ENCODE measurements around the gene PPCS.

The PPCS gene

DNA sequence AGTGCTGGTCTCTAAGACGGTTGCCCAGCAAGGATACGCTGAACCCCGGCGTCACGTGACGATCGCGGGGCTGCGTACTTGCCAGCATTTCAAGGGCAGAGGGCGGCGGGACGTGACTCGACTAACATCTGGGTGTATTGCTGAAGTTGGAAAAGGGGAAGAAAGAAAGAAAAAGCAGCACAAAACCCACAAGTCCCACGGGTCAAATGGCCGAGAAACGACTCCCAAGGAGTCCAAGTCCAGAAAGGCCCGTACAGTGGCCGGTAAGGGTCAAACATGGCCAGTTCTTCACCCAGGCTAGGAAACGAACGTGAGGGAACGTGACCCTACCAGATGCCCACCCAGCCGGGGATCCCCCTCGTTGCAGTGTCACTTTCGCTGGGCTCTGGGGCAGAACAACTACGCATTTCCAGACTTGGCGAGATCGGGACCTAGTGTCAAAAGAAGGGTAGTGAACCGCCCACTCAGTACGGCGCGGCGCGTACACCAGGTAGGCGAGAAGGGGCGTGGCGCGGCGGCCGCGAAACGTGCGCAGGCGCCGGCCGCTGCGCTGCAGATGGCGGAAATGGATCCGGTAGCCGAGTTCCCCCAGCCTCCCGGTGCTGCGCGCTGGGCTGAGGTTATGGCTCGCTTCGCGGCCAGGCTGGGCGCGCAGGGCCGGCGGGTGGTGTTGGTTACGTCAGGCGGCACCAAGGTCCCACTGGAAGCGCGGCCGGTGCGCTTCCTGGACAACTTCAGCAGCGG, at the start of gene PPCS, which contains the start of gene ZMYND12:
Gene PPCS (plus strand): TSS at position 534 of the 744 bp plus-strand sequence. CDS start 23 bp downstream, at position 557.
Gene ZMYND12 (minus strand): TSS at position 13 of the 744 bp plus-strand sequence. CDS start 25 bp downstream, outside the sequence.
- H3K4me3 ChIP-seq (ENCODE audit: low read depth in 1 of 2, low read length in 2 of 2): peak within 1 kb of the TSS; percentile 88 to 91
- peak within 1 kb of the TSS; percentile 68 to 99 for H3K9ac ChIP-seq (ENCODE audit: low read depth in 1 of 2, low read length in 2 of 2)
- H3K36me3 ChIP-seq (ENCODE audit: control insufficient read depth in 1 of 2, insufficient read depth in 2 of 2, low read length in 2 of 2): peaks cover 6 to 17% of the 10 kb centered on the region in 2 donors
- peaks cover 18 to 20% of the 10 kb centered on the region in 2 donors for H3K4me1 ChIP-seq (ENCODE audit: control insufficient read depth in 1 of 2, insufficient read depth in 2 of 2, low read length in 2 of 2)
- peak within 1 kb of the TSS; percentile 80 for H3K27ac ChIP-seq (ENCODE audit: low read depth, low read length)
- H3K27me3 ChIP-seq (ENCODE audit: control insufficient read depth in 1 of 2, insufficient read depth in 2 of 2, low read length in 2 of 2): no peaks in the 10 kb centered on the region
- no peaks in the 10 kb centered on the region for H3K9me3 ChIP-seq (ENCODE audit: control insufficient read depth in 1 of 2, low read length in 2 of 2)

DNA sequence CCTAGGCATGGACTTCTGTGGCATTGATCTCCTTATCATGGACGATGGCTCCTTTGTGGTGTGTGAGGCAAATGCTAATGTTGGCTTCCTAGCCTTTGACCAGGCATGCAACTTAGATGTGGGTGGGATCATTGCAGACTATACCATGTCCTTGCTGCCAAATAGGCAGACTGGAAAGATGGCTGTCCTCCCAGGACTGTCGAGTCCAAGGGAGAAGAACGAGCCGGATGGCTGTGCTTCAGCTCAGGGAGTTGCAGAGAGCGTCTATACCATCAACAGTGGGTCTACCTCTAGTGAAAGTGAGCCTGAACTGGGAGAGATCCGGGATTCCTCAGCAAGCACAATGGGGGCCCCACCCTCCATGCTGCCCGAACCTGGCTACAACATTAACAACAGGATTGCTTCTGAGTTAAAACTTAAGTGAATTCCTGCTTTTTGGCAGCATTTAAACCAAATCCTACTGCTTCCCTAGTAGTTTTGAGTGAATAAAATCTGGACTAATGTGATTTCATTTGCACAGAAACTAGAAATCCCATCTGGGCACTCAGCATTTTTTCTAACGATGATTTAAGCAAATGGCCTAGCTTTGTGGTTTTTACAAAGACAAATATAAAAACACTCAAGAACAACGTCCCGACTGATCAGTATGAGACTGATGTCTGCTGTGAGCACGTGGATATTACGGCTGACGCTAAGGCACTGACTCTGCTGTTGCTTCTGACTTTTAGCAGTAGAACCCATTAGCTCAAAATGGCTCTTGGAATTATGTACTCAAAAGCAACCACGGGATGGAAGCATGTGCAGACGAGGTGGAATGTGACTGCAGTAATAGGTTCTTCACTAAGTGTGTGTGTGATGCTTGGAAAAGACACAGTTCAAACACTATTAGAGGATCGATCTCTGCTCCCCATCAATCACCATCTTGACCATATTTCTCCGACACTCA, 41.5 kb upstream of the PPCS start:
- H3K27me3 ChIP-seq (ENCODE audit: control insufficient read depth in 1 of 2, insufficient read depth in 2 of 2, low read length in 2 of 2): no peaks in the 10 kb centered on the region
- H3K27ac ChIP-seq (ENCODE audit: low read depth, low read length): no peak overlapping the region
- H3K36me3 ChIP-seq (ENCODE audit: control insufficient read depth in 1 of 2, insufficient read depth in 2 of 2, low read length in 2 of 2): no peaks in the 10 kb centered on the region
- H3K4me1 ChIP-seq (ENCODE audit: control insufficient read depth in 1 of 2, insufficient read depth in 2 of 2, low read length in 2 of 2): no peaks in the 10 kb centered on the region
- no peaks in the 10 kb centered on the region for H3K9me3 ChIP-seq (ENCODE audit: control insufficient read depth in 1 of 2, low read length in 2 of 2)
- no peak overlapping the region for H3K4me3 ChIP-seq (ENCODE audit: low read depth in 1 of 2, low read length in 2 of 2)
- H3K9ac ChIP-seq (ENCODE audit: low read depth in 1 of 2, low read length in 2 of 2): no peak overlapping the region

DNA sequence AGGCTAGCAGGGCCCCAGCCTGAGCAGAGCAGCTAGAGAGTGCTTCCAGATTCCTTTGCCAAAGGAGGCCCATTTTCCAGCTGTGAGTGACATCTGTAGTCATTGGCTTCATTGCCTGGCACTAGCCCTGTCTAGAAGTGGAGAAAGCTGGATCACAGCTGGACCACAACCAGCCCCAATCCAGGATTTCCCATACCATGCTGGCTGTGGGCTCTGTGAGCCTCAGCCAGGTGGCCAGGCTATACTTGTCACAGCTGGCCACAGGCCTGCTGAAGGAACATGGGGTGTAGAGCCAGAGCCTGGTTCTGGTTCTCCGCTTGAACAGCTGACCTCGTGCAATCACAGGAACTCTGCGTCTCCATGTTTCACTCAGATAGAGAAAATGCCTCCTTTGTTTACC, 39.2 kb upstream of the PPCS start:
- Histone ChIP-seq H3K9ac (ENCODE audit: low read depth in 1 of 2, low read length in 2 of 2) (no peak overlapping the region), H3K9me3 (ENCODE audit: control insufficient read depth in 1 of 2, low read length in 2 of 2) (no peaks in the 10 kb centered on the region), H3K27ac (ENCODE audit: low read depth, low read length) (no peak overlapping the region), H3K36me3 (ENCODE audit: control insufficient read depth in 1 of 2, insufficient read depth in 2 of 2, low read length in 2 of 2) (no peaks in the 10 kb centered on the region), H3K4me3 (ENCODE audit: low read depth in 1 of 2, low read length in 2 of 2) (no peak overlapping the region), H3K4me1 (ENCODE audit: control insufficient read depth in 1 of 2, insufficient read depth in 2 of 2, low read length in 2 of 2) (peaks cover 0 to 12% of the 10 kb centered on the region in 2 donors), H3K27me3 (ENCODE audit: control insufficient read depth in 1 of 2, insufficient read depth in 2 of 2, low read length in 2 of 2) (no peaks in the 10 kb centered on the region)

DNA sequence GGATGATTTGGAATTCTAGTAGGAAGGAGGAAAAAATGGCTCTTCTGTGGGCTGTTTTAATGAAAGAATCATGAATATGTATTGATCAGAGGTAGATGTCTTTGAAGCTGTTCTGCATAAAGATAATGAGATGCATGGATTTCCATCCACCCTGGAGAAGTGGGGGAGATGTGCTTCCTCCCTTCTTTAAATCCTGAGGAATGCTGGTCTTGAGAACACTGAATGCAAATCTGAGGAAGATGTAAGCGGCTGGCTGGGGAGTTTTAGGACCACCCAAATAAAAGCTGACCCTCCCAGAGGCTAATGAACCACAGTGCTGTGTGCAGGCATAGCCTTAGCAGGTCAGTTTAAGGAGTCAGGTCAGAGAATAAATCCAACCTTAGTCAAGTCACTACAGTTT, 37.8 kb upstream of the PPCS start:
- Histone ChIP-seq H3K4me3 (ENCODE audit: low read depth in 1 of 2, low read length in 2 of 2) (no peak overlapping the region), H3K36me3 (ENCODE audit: control insufficient read depth in 1 of 2, insufficient read depth in 2 of 2, low read length in 2 of 2) (no peaks in the 10 kb centered on the region)

DNA sequence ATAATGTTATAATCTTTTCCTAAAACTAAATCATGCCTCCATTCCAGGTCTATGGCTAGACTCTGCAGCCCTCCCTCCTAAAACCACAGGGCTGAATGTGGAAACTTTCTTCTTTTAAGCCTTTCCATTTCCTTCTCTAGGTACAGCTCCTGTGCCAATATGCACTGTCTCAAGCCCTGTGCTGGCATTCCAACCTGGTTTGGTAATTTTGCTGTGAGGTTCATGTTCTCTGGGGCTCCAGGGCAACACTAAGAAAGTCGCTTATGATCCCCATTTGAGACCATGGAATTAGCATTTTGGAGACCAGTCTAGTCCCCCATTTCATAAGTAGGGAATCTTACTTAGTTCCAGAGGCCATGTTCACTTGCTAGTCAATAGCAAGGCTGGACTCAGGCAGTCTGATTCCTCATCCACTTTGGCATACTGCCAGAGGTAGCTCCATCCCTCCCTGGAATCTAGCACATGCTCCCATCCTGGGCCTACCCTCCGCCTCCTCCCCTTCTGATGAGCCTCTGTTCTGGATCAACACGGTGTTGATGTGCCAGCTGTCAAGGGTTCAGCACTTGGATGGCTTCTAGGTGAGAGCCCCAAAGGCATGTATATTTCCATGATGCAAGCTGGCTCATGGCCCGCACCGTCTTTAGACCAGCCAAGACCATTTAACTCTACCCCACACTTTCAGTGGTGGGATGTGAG, 37.1 kb upstream of the PPCS start:
- no peak overlapping the region for H3K27ac ChIP-seq (ENCODE audit: low read depth, low read length)
- no peaks in the 10 kb centered on the region for H3K27me3 ChIP-seq (ENCODE audit: control insufficient read depth in 1 of 2, insufficient read depth in 2 of 2, low read length in 2 of 2)
- no peak overlapping the region for H3K9ac ChIP-seq (ENCODE audit: low read depth in 1 of 2, low read length in 2 of 2)
- H3K4me1 ChIP-seq (ENCODE audit: control insufficient read depth in 1 of 2, insufficient read depth in 2 of 2, low read length in 2 of 2): peaks cover 0 to 12% of the 10 kb centered on the region in 2 donors
- no peaks in the 10 kb centered on the region for H3K9me3 ChIP-seq (ENCODE audit: control insufficient read depth in 1 of 2, low read length in 2 of 2)
- no peak overlapping the region for H3K4me3 ChIP-seq (ENCODE audit: low read depth in 1 of 2, low read length in 2 of 2)
- H3K36me3 ChIP-seq (ENCODE audit: control insufficient read depth in 1 of 2, insufficient read depth in 2 of 2, low read length in 2 of 2): no peaks in the 10 kb centered on the region

More for the DNA sequence above, 37.8 kb upstream of the PPCS start:
- H3K4me1 ChIP-seq (ENCODE audit: control insufficient read depth in 1 of 2, insufficient read depth in 2 of 2, low read length in 2 of 2): peaks cover 0 to 12% of the 10 kb centered on the region in 2 donors
- H3K27me3 ChIP-seq (ENCODE audit: control insufficient read depth in 1 of 2, insufficient read depth in 2 of 2, low read length in 2 of 2): no peaks in the 10 kb centered on the region
- H3K27ac ChIP-seq (ENCODE audit: low read depth, low read length): no peak overlapping the region
- H3K9ac ChIP-seq (ENCODE audit: low read depth in 1 of 2, low read length in 2 of 2): no peak overlapping the region
- no peaks in the 10 kb centered on the region for H3K9me3 ChIP-seq (ENCODE audit: control insufficient read depth in 1 of 2, low read length in 2 of 2)

DNA sequence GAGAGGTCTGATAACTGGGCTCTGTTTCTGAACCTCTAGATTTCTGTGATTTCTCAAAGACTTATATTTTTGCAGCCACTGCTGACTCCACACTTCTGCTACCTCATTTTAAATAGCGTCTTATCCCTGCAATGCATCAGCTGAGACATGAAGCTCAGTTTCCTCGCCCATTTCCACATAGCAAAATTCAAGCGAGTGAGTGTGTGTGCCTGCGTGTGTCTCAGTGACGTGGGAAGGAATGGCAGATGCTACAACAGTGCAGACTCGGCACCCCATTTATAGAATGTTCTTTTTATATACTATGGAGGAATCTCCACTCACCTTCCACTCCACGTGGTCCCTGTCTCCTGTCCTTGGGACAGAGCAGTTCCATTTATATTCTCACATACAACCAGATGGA, 36.2 kb upstream of the PPCS start:
- Histone ChIP-seq H3K9me3 (ENCODE audit: control insufficient read depth in 1 of 2, low read length in 2 of 2) (no peaks in the 10 kb centered on the region), H3K4me1 (ENCODE audit: control insufficient read depth in 1 of 2, insufficient read depth in 2 of 2, low read length in 2 of 2) (peaks cover 0 to 12% of the 10 kb centered on the region in 2 donors), H3K36me3 (ENCODE audit: control insufficient read depth in 1 of 2, insufficient read depth in 2 of 2, low read length in 2 of 2) (no peaks in the 10 kb centered on the region), H3K4me3 (ENCODE audit: low read depth in 1 of 2, low read length in 2 of 2) (no peak overlapping the region), H3K27me3 (ENCODE audit: control insufficient read depth in 1 of 2, insufficient read depth in 2 of 2, low read length in 2 of 2) (no peaks in the 10 kb centered on the region), H3K27ac (ENCODE audit: low read depth, low read length) (no peak overlapping the region), H3K9ac (ENCODE audit: low read depth in 1 of 2, low read length in 2 of 2) (no peak overlapping the region)

DNA sequence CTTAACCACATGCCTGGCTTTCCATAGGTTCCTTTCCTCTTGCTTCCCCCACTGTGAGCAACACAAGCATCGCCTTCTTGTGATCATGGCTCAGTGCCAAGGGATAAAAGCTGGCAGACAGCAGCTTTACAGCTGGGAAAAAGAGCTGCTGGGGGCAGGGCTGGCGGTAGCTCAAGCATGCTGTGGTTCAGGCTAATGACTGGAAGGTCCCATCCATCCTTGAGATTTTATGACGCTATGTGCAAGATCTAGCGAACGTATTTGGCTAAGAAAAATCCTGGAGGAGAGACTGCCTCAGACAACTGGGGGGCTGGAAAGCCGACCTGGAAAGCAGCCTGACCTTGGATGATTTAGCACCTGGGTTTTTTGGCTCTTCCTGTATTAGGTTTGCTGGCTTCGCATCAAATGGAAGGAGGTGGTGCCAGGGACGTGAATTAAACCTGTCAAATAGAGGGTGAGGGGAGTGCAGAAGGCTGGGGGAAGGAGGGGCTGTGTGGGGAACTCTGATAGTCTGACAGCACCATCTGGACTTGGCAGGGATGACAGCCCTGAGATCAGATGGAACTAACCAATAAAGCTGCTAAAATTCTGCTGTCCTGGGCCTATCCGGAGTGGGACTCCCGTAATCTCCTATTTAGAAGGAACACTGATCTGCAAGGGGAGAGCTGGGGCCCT, 35.3 kb upstream of the PPCS start:
- Histone ChIP-seq H3K27me3 (ENCODE audit: control insufficient read depth in 1 of 2, insufficient read depth in 2 of 2, low read length in 2 of 2) (no peaks in the 10 kb centered on the region), H3K4me1 (ENCODE audit: control insufficient read depth in 1 of 2, insufficient read depth in 2 of 2, low read length in 2 of 2) (peaks cover 0 to 12% of the 10 kb centered on the region in 2 donors), H3K27ac (ENCODE audit: low read depth, low read length) (no peak overlapping the region), H3K9ac (ENCODE audit: low read depth in 1 of 2, low read length in 2 of 2) (no peak overlapping the region), H3K36me3 (ENCODE audit: control insufficient read depth in 1 of 2, insufficient read depth in 2 of 2, low read length in 2 of 2) (no peaks in the 10 kb centered on the region), H3K4me3 (ENCODE audit: low read depth in 1 of 2, low read length in 2 of 2) (no peak overlapping the region), H3K9me3 (ENCODE audit: control insufficient read depth in 1 of 2, low read length in 2 of 2) (no peaks in the 10 kb centered on the region)

DNA sequence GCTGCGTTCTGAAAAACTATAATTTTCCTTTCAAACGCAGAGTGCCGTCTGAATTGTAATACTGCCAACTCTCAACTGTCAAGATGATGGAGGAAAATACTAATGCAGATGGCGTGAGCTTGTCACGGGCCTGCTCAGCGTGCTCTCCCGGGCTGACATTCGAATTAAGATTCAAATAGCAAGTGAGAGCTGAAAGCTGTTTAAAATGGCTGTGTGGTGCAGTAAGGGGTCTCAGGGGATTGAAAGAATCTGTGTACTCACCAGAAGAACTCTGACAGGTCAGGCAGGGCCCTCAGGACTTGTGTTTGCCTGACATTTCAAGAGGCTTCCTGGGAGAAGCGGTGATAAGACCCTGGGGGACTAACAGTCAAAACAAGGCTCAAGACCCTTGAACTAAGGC, 33.6 kb upstream of the PPCS start:
- H3K9ac ChIP-seq (ENCODE audit: low read depth in 1 of 2, low read length in 2 of 2): no peak overlapping the region
- H3K4me3 ChIP-seq (ENCODE audit: low read depth in 1 of 2, low read length in 2 of 2): no peak overlapping the region
- no peaks in the 10 kb centered on the region for H3K9me3 ChIP-seq (ENCODE audit: control insufficient read depth in 1 of 2, low read length in 2 of 2)
- H3K27me3 ChIP-seq (ENCODE audit: control insufficient read depth in 1 of 2, insufficient read depth in 2 of 2, low read length in 2 of 2): no peaks in the 10 kb centered on the region
- no peak overlapping the region for H3K27ac ChIP-seq (ENCODE audit: low read depth, low read length)
- H3K36me3 ChIP-seq (ENCODE audit: control insufficient read depth in 1 of 2, insufficient read depth in 2 of 2, low read length in 2 of 2): no peaks in the 10 kb centered on the region
- H3K4me1 ChIP-seq (ENCODE audit: control insufficient read depth in 1 of 2, insufficient read depth in 2 of 2, low read length in 2 of 2): peaks cover 0 to 12% of the 10 kb centered on the region in 2 donors

DNA sequence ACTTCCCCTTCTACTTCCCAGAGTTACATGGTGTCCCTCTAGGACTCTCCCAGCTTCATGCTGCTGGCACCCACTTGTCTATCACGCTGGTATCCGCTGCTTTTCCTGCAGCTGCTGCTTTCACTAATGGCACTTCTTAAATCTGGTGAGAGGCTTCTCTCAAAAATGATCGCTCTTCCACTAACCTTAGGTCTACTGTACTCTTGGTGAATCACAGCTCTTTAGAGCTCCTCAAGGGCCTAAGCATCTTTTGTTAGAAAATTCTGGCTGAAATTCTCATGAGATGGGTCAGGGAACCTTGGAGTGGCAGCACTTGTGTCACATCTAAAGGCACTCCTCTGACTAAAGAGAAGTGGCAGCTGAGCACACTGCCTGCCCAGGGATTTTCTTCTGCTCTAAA, 32.7 kb upstream of the PPCS start:
- Histone ChIP-seq H3K27ac (ENCODE audit: low read depth, low read length) (no peak overlapping the region), H3K9ac (ENCODE audit: low read depth in 1 of 2, low read length in 2 of 2) (no peak overlapping the region), H3K4me1 (ENCODE audit: control insufficient read depth in 1 of 2, insufficient read depth in 2 of 2, low read length in 2 of 2) (peaks cover 0 to 12% of the 10 kb centered on the region in 2 donors)

More for the DNA sequence above, 32.7 kb upstream of the PPCS start:
- Histone ChIP-seq H3K4me3 (ENCODE audit: low read depth in 1 of 2, low read length in 2 of 2) (no peak overlapping the region), H3K36me3 (ENCODE audit: control insufficient read depth in 1 of 2, insufficient read depth in 2 of 2, low read length in 2 of 2) (no peaks in the 10 kb centered on the region), H3K9me3 (ENCODE audit: control insufficient read depth in 1 of 2, low read length in 2 of 2) (no peaks in the 10 kb centered on the region), H3K27me3 (ENCODE audit: control insufficient read depth in 1 of 2, insufficient read depth in 2 of 2, low read length in 2 of 2) (no peaks in the 10 kb centered on the region)

All from duodenal mucosa (tissue), 2 donors.